ENCODE measurements around the gene LRRN2. TPM values are rescaled to one million over a fixed set of nuclear protein-coding genes. Genes with fewer than 3 reads are reported as not detected.

Gene LRRN2
- total RNA-seq, 4 donors from 2014 or later = 2.0 to 32.9 (median 23.8) TPM

GRCh38 chr1:204653590-204654340 is 31.8 kb downstream of the LRRN2 start:
- intact Hi-C loops (cut with DNase I; ENCODE audit: low total_unique reads) = no loop called here

DNA sequence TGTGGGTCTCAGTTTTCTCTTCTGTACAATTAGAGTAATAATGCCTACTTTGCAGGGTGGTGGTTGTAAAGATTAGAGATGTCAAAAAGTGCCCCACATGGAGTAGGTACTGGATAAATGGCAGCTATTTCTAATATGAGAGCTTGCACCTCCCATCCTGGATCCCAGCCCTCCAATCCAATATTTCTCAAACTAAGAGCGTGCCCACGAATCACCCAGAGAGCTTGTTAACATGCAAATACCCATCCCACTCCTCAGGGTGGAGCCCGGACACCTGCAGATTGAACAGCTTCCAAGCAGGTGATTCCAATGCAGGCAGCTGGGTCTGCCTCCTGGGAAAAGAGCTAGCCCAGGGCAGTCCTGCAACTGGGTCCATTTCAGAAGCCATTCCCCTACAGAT is 33.0 kb downstream of the LRRN2 start:
- TF ChIP-seq POLR2A (IDR thresholded peaks at IDR 0.05) (no peak), EP300 (IDR thresholded peaks at IDR 0.05; ENCODE audit: low read depth) (no peak), POLR2AphosphoS5 (IDR thresholded peaks at IDR 0.05) (no peak)
- TF ChIP-seq, protein P1, sequence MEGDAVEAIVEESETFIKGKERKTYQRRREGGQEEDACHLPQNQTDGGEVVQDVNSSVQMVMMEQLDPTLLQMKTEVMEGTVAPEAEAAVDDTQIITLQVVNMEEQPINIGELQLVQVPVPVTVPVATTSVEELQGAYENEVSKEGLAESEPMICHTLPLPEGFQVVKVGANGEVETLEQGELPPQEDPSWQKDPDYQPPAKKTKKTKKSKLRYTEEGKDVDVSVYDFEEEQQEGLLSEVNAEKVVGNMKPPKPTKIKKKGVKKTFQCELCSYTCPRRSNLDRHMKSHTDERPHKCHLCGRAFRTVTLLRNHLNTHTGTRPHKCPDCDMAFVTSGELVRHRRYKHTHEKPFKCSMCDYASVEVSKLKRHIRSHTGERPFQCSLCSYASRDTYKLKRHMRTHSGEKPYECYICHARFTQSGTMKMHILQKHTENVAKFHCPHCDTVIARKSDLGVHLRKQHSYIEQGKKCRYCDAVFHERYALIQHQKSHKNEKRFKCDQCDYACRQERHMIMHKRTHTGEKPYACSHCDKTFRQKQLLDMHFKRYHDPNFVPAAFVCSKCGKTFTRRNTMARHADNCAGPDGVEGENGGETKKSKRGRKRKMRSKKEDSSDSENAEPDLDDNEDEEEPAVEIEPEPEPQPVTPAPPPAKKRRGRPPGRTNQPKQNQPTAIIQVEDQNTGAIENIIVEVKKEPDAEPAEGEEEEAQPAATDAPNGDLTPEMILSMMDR (IDR thresholded peaks at IDR 0.05) = no peak
- Histone ChIP-seq H3K36me3 (no peaks in the 10 kb centered on the region), H3K27me3 (no peaks in the 10 kb centered on the region), H3K4me1 (peaks cover 18 to 51% (median 40%) of the 10 kb centered on the region in 4 donors), H3K4me3 (no peak overlapping the region), H3K27ac (no peak overlapping the region), H3K9me3 (no peaks in the 10 kb centered on the region)
- no peak for DNase-seq
- in situ Hi-C loops (cut with MboI; ENCODE audit: low pct_ligation_motif_present in 1 of 4, low pct_unique_long_range_greater_than_20kb in 1 of 4, low sequenced_read_pairs in 3 of 4) = no loop called here
- WGBS, 2 donors (ENCODE audit: low coverage in 1 of 2) = 41% methylated on average over 3 of the region's 3 CpGs; no CpG with 5 or more reads in 1 of the 2 donors
- intact Hi-C loops (cut with DNase I; ENCODE audit: low total_unique reads) = no loop called here

More at GRCh38 chr1:204653590-204654340, 31.8 kb downstream of the LRRN2 start:
- no peak overlapping the region for H3K27ac ChIP-seq
- H3K4me1 ChIP-seq = peaks cover 18 to 47% (median 40%) of the 10 kb centered on the region in 4 donors
- 88 to 95% methylated on average over 3 to 5 of the region's 5 CpGs for WGBS, 2 donors (ENCODE audit: low coverage in 1 of 2)
- H3K27me3 ChIP-seq = no peaks in the 10 kb centered on the region
- no peak for DNase-seq
- no peaks in the 10 kb centered on the region for H3K36me3 ChIP-seq
- no peak overlapping the region for H3K4me3 ChIP-seq
- TF ChIP-seq POLR2A (IDR thresholded peaks at IDR 0.05) (no peak), EP300 (IDR thresholded peaks at IDR 0.05; ENCODE audit: low read depth) (no peak), POLR2AphosphoS5 (IDR thresholded peaks at IDR 0.05) (no peak)
- TF ChIP-seq, protein P1 (IDR thresholded peaks at IDR 0.05) = no peak
- H3K9me3 ChIP-seq = no peaks in the 10 kb centered on the region
- in situ Hi-C loops (cut with MboI; ENCODE audit: low pct_ligation_motif_present in 1 of 4, low pct_unique_long_range_greater_than_20kb in 1 of 4, low sequenced_read_pairs in 3 of 4) = no loop called here

GRCh38 chr1:204651843-204652421 is 33.6 kb downstream of the LRRN2 start:
- TF ChIP-seq, protein P1 (IDR thresholded peaks at IDR 0.05) = no peak
- TF ChIP-seq EP300 (IDR thresholded peaks at IDR 0.05; ENCODE audit: low read depth) = no peak
- no peak for TF ChIP-seq POLR2AphosphoS5 (IDR thresholded peaks at IDR 0.05)
- no peak for TF ChIP-seq POLR2A (IDR thresholded peaks at IDR 0.05)
- Histone ChIP-seq H3K9me3 (no peaks in the 10 kb centered on the region), H3K36me3 (no peaks in the 10 kb centered on the region), H3K27me3 (no peaks in the 10 kb centered on the region), H3K4me1 (peaks cover 18 to 51% (median 40%) of the 10 kb centered on the region in 4 donors), H3K27ac (peak overlapping the region; percentile 52 to 81 (median 72)), H3K4me3 (no peak overlapping the region)
- intact Hi-C loops (cut with DNase I; ENCODE audit: low total_unique reads) (no loop called here), in situ Hi-C loops (cut with MboI; ENCODE audit: low pct_ligation_motif_present in 1 of 4, low pct_unique_long_range_greater_than_20kb in 1 of 4, low sequenced_read_pairs in 3 of 4) (no loop called here)
- 41% methylated on average over 14 of the region's 17 CpGs; no CpG with 5 or more reads in 1 of the 2 donors for WGBS, 2 donors (ENCODE audit: low coverage in 1 of 2)
- no peak for DNase-seq

- DNase-seq = peak; percentile 23
- in situ Hi-C loops (cut with MboI; ENCODE audit: low pct_ligation_motif_present in 1 of 4, low pct_unique_long_range_greater_than_20kb in 1 of 4, low sequenced_read_pairs in 3 of 4) = no loop called here
- 35% methylated on average over 7 of the region's 7 CpGs; no CpG with 5 or more reads in 1 of the 2 donors for WGBS, 2 donors (ENCODE audit: low coverage in 1 of 2)
Observed at GRCh38 chr1:204650911-204651570, 34.5 kb downstream of the LRRN2 start.

More at GRCh38 chr1:204650911-204651570, 34.5 kb downstream of the LRRN2 start:
- intact Hi-C loops (cut with DNase I; ENCODE audit: low total_unique reads) = no loop called here
- Histone ChIP-seq H3K27ac (peak overlapping the region; percentile 52 to 81 (median 72)), H3K4me1 (peaks cover 18 to 51% (median 40%) of the 10 kb centered on the region in 4 donors), H3K36me3 (no peaks in the 10 kb centered on the region), H3K4me3 (peak overlapping the region in 1 of 4 donors; percentile 20), H3K9me3 (no peaks in the 10 kb centered on the region), H3K27me3 (no peaks in the 10 kb centered on the region)
- TF ChIP-seq, protein P1 (IDR thresholded peaks at IDR 0.05) = no peak
- peak in 2 of 3 donors; percentile 18 to 53 for TF ChIP-seq POLR2AphosphoS5 (IDR thresholded peaks at IDR 0.05)
